NCI-H1092 treated with DMSO at 0.1 percent for 48 hours (cell line): ENCODE measurements around the gene PLA2G4E.

Experiments
- DNase-seq: peaks from one replicate; lab custom pipeline; 2025; lab: John Stamatoyannopoulos, UW

Gene PLA2G4E

DNA sequence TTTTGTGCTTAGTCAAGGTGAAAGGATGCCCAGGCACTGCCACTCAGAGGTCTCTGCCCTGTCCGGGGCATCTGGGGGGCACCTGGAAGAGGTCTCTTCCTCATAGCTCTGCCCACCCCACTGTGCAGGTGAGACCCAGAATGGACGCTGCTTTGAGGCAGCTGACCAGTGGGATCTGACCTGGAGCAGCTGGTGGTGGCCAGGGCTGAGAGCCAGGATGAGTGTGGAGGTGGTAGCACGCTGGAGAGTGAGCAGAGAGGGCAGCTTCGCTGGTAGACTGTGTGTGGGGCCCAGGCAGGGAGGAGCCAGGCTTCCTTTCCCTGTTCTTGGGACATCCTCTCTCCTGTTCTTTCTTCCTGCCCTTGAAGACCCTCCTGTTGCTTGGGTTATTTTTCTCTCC lies 32.2 kb upstream of the PLA2G4E start:
- DNase-seq: no peak

DNA sequence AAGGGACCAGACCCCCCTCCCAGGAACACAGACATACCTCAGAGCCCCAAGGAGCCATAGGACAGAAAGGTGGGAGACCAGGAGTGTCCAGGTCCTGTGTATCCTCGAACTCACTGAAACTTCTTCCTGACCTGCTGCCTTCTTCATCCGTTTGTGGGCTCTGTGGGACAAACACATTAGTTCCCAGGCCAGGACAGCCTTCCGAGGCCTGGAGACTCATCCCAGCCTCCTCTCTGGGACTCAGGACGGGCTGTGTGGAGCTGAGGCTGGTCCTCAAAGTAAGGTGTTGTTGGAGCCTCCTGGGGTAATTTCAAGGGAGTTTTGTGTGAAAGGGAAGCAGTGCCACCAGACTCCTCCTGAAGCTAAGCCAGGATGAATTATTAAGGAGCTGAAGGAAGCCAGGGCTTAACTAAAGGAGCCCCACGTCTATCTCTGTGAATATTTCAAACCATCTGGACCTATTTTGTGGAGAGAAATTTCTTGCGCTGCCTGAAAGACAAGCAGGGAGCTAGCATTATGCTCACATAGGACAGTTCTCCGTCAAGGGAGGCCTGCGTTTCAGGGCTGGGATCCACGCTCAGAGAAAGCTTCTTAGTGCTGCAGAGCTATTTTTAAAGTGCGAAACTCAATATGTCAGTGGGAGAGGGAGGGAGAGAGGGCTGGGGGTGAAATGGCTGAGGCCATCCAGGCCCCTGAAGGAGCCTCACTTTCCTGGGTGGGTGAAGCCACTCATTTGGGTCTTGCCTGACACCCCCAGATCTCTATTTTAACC lies 29.8 kb upstream of the PLA2G4E start:
- no peak for DNase-seq

DNA sequence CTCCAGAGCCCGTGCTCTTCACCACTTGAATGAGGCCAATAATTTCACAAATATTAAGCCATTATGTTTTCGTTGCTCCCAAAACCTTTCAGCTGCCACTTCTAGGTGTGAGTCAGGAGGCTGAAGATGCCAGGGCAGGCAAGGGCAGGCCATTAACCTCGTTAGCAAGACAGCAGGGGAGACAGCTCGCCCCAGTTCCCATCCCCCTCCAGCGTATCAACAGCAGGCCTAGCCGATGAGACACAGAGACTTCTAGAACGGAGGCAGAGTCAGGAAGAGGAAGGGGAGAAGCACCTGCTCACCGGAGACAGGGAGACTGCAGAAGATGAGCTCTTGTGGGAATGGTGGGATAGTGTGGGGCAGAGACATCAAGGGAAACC lies 28.0 kb upstream of the PLA2G4E start:
- no peak for DNase-seq

DNA sequence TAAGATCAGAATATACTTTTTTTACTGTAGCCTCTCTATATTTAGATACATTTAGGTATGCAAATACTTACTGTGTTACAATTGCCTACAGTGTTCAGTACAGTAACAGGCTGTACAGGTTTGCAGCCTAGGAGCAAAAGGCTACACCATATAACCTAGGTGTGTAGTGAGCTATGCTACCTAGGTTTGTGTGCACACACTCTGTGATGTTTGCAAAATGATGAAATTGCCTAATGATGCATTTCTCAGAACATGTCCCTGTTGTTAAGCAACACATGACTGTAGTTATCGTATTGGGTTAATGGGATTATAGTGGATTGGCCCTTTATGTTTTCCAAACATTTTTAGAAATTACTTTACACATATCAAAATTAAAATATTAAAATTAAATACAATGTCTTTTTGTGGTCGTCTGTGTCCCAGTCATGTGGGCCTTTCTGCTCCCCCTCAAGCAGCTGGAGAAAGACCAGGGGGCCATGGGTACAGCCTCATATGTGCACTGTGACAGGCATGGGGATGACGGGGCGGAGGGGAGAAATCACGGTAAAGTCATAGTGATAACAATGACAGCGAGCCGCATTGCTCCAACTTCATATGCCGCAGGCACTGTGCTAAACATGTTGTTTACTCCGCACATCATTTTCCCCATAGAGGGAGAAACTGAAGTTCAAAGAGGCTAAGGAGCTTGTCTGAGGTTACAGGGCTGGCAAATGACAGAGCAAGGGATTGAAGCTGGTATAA lies 27.4 kb upstream of the PLA2G4E start:
- no peak for DNase-seq

DNA sequence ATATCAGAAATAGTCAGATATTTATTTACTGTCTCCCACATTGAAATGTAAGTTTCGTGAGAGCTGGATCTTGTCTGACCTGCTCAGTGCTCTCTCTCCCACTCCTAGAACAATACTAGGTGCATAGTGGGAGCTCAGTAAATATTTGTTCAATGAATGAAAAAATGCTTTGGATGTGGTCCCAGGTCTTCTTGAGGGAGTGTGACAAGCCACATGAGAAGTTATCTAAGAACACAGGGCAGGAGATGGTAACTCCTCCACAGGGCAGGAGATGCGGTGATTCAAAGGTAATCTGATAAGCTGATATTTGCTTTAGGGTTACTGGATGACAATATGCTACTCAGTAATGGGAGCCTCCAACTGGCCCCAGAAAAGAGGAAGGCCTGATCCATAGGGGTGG lies 25.8 kb upstream of the PLA2G4E start:
- no peak for DNase-seq

DNA sequence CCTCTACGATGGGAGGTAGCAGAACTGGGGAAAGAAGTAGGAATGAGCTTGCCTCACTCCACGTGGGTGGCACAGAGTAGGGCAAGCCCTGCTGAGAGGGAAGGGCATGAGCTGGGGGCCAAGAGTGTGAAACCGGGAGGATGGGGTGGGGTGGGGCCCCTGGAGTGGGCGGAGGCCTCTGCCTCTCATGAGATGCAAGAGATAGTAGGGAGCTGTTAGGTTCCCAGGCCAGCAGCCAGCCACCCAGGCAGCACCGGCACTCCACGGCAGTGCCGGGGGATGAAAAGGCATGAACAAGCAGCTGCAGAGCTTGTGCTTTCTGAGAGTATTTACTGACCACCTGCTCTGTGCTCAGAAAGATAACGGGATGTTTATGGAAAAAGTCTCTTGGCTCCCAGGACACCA lies 24.4 kb upstream of the PLA2G4E start:
- DNase-seq: no peak

DNA sequence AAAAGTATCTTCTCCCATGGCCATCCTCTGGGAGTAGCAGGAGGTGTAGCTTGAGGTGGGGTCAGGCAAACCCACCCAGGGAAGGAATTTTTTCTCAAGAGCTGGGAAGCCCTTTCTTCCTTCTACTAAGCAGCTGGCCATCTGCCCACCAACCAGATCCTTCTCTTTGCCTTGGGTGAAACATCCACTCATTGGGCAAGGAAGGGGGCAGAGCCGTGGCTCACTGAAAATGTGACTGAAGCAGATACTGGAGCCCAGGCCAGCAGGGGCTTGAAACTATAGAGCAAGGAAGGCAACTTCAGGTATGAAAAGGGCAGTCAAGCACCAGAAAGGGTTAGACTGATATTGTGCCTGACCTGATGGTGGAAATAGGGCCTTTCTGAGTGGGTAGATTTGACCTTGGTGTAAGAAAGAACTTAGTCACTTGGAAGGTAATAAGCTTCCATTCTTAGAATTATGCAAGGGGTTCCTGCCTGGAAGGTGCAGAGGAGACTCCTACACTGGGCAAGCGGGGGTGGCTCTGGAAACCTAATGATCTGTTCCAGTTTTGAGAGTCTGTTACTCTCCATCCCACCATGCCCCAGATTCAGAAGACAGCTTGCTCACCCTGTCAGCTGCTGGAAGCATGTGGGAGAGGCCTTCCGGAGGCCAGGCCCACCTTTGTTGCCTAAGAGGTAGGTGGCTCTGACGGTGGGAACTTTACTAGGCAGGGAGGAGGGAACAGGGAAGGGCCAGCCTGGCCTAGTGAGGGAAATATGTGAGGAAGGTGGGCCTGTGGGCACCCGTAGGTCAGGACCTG lies 22.0 kb upstream of the PLA2G4E start:
- DNase-seq: no peak

DNA sequence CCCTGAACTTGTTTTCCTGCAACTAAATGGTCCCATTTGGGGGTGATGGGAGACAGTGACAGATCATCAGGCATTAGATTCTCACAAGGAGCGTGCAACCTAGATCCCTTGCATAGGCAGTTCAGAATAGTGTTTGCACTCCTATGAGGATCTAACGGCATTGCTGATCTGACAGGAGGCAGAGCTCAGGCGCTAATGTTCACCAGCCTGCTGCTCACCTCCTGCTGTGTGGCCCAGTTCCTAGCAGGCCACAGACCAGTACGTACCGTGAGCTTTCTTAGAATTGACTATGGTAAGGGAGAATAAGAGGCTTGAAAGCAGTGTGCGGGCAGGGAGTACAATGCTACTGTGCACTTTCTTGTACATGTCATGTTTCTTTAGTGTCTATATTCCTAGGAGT lies 17.6 kb upstream of the PLA2G4E start:
- no peak for DNase-seq

DNA sequence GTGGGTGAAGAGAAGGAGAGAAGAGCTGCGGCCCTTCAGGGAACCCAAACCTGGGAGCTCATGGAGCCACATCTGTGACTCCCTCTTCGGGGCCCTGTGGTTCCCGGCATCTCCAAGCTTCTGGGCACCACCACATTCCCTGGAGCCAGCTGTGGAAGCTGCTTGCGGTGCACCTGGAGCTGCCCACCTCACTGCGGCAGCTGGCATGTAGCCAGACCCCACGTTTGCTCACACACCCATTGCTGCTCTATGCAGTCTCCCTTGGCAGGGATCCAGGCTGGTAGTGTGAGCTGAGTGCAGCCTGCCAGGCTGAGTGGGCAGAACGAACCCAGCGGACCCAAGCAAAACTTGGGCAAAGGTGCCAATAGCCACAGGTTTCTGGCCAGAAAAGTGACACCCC lies 16.8 kb upstream of the PLA2G4E start:
- peak; percentile 54 for DNase-seq

DNA sequence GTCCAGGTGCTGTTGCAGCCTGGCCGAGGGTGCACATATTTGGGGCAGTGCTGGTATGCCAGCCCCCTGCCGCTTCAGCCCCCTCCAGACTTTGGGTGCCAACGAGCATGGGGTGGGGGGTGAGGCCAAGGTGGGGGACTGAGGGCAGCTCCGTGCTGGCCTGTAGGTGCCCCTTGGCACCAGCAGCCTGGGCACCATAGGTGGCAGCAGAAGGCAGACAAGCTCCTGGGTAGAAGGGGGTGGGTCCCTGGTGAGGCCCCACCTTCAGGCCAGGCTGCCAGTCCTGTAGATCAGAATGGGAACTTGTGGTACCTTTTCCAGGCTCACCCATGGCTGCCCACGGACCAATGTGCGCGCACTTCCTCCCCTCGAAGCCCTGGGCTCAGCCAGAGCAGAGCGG lies 16.1 kb upstream of the PLA2G4E start:
- no peak for DNase-seq

DNA sequence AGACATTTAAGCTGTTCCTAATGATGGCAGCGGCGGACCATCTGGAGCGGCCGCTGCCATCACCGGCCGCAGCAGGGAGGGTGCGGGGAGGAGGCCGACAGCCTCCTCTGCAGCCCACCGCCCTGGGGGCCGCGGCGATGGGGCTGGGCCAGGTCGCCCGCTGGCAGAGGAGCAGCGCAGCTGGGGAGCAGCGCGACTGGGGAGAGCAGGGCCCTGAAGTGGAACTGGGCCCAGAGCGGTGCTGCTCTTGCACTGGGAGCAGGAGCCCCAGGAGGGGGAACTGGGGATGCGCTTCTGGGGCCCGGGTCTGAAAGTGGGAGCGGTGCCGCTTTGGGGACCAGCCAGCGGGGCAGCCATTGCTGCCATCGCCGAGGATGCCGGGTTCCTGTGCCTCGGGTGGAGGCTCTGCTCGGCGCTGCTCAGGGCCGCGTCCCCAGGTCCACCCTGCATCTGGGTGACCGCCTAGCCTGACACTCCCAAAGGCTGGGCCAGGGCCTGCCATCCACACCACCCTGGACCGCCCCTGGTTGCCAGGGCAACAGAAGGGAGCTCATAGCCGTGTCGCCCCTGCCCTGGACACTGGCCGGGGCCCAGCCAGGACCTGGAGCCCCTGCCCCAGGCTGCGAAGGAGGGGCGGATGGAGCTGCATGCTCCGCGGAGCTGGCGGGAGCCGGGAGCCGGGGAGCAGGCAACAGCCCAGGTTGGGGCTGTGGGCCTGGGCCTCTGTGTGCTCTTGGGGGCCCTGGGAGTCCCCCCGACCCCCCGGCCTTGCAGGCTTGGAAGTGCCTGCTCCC lies 15.5 kb upstream of the PLA2G4E start:
- no peak for DNase-seq

DNA sequence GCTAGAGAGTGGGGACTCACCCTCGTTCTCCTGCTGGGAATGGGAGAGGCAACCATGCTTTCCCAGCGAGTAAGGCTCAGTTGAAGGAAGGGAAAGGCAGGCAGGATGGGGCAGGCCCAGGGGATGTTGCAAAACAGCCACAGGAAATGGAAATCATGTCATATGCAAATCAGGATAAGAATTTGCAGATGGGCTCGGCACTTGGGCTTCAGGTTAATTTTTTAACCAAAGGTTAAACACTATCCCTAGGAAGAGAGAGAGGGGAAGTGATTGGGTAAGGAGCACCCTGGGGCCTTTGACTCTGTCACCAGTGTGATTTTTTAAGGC lies 14.6 kb upstream of the PLA2G4E start:
- no peak for DNase-seq

DNA sequence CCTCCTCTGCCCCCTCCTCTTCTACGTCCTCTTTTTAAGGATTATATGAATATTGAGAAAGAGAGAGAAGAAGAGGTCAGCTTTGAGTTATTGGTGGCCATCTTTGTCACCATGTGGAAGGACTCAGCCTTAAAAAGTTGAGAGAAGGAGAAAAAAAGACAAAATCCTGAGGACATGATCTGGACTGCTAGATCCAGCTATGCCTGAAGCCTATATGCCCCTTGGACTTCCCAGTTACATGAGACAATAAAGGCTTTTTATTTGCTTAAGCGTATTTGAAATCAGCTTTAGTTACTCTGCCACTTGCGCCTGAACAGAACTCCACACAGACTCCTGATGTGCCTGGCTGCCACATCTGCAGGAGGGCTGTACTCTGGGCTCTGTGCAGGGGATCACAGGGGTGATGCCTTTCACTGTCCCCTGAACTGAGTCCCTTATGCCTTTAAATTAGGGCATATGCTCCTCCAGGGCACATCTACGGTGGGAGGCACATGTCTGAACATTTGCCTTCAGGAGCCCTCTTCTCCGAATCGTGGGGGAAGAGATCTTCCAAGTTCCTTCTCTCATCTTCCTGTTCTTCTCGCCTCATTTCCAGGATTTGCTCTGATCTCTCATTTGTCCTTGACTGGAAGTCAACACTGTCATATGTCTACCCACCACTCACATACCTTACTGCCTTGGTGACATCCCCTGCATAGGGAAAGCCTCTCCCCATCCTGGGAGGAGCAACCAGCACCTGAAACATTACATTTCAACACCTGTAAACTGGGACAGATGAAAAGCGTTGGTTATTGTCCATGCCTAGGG lies 14.0 kb upstream of the PLA2G4E start:
- no peak for DNase-seq

DNA sequence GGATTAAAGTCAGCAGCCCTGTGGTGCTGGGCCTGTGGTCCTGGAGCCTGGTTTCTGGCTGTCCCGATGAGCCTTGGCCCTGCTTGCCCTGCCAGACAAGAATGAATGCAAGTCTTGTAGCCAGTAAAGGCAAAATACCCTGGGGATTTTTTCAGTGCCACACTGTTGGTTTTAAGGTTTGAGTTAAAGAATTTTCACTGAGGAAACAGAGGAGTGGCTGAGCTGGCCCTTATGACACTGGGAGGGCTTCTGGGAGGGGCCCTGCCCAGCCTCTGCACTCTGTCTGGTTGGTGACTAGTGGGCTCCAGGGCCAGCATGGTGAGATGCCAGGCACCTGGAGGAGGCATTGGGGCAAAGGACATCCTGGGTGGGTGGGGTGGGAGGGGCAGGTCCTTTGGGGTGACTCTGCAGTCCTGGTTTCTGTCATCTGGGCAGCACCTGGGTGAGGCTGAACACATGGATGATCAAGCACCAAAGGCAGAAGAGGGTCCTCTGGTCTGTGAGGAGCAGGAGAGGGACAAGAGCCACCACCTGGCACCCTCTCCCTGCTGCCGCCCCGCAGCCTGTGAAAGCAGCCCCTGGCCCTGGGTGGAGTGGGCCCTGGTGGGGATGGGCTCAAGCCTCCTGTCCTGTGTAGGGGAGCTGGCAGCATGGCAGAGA lies 12.5 kb upstream of the PLA2G4E start:
- DNase-seq: no peak

DNA sequence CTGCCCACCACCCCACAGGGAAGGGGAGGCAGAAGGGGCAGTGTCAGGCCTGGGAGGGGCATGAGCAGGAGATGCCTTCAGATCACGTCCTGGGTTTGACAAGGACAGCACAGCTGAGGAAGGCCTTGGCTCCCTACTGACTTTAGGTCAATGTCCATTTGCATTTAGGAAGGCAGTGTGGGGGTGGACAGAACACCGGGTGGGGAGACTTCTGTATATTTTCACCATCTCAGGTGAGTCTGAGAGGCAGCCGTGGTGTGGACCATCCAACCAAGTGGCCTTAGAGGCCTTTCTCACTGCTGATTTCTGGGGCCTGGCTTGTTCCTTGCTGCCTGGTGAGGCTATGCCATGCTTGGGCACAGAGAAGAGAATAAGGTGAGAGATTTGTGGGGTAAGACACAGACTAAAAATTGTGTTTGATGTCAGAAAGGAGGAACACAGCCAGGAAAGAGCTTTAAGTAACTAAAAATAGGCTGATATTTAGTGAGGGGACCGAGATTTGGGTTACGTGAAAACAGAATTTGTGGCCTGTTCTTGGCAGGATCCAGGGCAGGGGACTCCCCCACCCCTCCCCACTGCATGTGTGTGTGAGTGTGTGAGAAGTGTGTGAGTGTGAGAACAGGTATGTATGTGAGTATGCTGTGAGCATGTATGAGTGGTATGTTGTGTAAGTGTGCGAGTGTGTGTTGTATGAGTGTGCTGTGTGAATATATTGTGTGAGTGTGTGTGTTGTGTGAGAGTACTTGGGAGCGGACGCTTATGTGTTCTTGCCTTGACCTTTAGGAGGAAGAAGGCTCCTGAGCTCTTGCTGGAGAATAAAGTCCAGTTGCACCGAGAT lies 11.8 kb upstream of the PLA2G4E start:
- DNase-seq: no peak

DNA sequence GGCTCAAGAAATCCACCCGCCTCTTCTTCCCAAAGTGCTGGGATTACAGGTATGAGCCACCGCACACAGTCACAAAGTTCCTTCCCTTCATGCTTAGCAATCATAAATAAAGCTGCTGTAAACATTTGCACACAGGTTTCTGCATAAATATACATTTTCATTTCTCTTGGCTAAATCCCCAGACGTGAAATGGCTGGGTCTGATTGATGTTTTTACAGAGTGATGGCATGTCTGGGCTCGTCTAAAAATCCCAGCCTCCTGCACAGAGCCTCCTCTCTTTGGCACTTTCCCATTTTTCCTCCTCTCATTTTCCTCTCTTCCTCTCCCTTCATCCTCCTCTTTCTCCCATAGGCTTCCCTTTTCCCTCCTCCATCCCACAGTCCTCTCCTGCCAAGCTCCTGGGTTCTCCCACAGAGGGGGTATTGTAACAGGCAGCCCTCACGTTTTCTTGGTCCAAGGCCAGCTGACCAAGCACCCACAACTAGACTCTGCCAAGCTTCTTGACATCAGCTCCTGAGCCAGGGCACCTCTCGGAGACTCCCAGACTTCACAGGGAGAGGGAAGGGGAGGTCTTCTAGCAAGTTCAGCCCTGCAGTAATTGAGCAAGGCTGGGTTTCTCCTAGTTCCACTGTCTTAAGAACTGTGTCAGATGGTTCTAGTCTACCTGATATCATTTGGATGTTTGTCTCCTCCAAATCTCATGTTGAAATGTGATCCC lies 10.5 kb upstream of the PLA2G4E start:
- DNase-seq: no peak

DNA sequence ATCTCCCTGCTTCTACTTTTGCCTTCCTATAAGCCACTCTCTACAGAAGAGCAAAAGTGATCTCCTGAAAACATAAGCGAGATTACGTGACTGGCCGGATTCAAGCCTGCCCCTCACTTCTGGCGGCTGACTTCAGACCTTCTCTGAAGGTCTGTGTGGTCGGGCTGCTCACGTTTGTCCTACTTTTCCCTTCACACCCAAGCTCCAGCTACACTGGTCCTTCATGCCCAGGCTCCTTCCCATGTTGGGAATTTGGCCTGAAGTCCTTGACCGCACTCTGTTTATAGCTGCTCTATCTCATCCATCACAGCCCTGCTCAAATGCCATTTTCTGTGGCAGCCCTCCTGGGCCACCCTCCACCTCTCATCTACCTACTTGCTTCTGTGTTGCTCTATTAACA lies 6.7 kb upstream of the PLA2G4E start:
- DNase-seq: no peak

DNA sequence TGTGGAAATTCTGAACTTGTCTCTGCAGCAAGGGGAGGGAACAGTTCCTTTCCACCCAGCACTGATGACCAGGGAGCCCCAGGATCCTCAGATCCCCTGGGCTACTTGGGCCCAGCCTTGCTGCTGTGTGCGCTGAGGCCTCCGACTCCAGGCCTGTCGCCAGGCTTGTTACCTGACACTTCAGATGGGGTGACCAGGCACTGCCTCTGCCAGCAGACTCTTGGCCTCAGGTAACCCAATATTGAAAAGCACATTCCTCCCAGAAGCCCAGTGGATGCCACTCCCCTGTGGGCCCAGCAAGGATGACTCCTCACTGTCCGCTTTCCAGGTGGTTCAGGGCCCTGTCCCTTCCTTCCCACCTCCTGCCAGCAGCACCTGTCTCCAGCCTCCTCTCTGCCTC lies 3.5 kb upstream of the PLA2G4E start:
- no peak for DNase-seq

DNA sequence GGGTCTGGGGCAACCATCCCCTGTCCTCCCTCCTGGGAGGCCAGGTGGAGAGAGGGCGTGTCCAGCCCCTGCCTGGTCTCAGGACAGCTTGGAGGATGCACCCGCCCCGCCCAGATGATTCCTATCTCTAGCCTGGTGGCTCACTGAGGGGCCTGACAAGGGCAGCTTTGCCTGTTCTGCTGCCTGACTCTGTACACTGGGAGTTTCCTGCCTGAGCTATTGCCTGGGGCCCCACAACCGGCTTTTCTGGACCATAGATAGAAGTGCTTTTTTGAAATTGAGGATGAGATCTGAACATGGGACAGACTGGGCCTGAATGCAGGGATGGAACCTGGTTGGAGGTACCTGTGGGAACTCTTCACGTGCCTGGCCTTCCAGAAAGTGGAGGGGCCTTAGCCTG lies 751 bp upstream of the PLA2G4E start:
- DNase-seq: no peak
